Skeletal muscle cell (primary cell): ENCODE measurements around the gene RSAD2.

Source experiments
- DNase-seq: peaks from one replicate; pipeline ENCODE4 v3.0.0-alpha.2; 2010; ENCODE audit warnings: low read depth
- H3K4me3 ChIP-seq: 2 replicates; pipeline ENCODE4 v1.5.1; 2011; ENCODE audit warnings: low read depth, mild to moderate bottlenecking, control low read depth, low read length, moderate library complexity

RSAD2 gene

GRCh38 chr2:6863792-6864191 lies 13.8 kb upstream of the RSAD2 start:
- no peak for DNase-seq
- H3K4me3 ChIP-seq, result no peak overlapping the region

GRCh38 chr2:6864231-6864754 lies 13.3 kb upstream of the RSAD2 start:
- no peak for DNase-seq
- H3K4me3 ChIP-seq, result no peak overlapping the region

DNA sequence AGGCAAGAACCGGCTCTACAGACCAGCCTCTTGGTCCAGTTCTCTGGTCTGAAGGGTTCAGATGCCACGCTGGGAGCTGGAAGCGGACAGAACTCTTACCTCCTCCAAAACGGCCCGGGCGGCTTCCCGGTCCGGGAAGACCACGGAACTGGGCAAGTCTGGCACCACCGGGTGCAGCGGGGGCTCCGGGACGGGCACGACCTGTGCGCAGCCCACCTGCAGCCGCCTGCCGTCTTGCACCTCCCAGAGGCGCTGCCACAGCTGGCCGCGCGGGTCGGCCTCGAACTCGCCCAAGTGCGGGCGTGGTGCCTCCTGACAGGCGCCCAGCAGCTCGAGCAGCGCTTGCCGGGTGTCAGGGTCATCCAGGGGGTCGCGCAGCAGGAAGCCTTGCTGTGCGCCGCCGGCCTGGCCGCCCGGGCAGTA lies 12.6 kb upstream of the RSAD2 start:
- peak overlapping the region; percentile 62 for H3K4me3 ChIP-seq
- DNase-seq, result no peak

- no peak for DNase-seq
- peak within 1 kb of the TSS; percentile 62 for H3K4me3 ChIP-seq
These were observed 12.0 kb upstream of the RSAD2 start, which contains the start of gene CMPK2 for GRCh38 chr2:6865346-6866274. TSS of gene CMPK2 (minus strand) at chr2:6865907. CDS start at chr2:6865696, 211 bp downstream.

DNA sequence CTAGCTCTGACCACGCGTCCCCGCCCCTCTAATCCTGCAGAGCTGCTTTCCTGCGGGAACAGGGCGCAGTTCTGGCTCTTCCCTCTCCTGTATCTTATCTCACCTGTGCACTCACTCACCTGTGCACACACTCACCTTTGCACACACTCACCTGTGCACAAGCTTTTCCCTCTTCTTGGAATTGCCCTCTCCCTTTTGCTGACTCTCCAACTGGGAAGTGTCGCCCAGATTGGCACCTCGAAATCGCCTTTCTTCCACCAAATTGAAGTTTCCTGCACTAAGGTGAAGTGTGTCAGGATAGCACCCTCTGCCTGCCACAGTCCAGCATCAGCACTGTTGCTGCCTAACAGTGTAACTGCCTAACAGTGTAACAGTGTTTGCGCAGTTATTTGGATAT lies 11.3 kb upstream of the RSAD2 start:
- peak overlapping the region; percentile 62 for H3K4me3 ChIP-seq
- DNase-seq, result no peak

GRCh38 chr2:6866982-6867381 lies 10.6 kb upstream of the RSAD2 start:
- DNase-seq, result no peak
- no peak overlapping the region for H3K4me3 ChIP-seq

DNA sequence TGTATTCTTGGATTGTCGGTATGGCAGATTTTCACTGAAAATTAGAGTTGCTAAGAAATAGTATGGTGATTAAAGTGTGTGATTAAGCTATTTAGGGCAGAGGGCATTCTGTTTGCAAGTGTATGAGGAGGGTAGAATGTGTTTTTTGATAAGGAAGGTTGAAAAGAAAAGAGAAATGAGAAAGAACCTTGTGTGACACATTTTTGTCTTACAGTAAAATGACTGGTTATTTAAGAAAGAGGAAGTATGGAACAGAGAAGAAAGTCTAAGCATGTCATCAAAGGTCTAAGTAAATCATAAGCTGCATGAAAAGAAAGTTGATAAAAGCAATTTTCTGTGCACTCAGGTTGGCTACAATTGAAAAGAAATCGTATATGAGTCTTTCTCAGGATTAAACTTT lies 5.2 kb upstream of the RSAD2 start:
- H3K4me3 ChIP-seq, result no peak overlapping the region
- DNase-seq, result no peak

DNA sequence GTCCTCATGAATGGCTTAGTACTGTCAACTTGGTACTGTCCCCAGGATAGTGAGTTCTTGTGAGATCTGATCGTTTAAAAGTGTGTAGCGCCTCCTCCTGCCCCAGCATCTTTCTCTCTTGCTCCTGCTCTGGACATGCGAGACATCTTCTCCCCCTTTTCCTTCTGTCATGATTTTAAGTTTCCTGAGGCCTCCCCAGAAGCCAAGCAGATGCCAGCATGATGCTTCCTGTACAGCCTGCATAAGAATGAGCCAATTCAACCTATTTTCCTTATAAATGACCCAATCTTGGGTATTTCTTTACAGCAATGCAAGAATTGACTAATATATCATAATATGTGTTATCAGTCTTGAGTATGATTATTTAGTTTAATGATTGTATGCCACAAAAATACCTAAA lies 3.5 kb upstream of the RSAD2 start:
- no peak for DNase-seq

DNA sequence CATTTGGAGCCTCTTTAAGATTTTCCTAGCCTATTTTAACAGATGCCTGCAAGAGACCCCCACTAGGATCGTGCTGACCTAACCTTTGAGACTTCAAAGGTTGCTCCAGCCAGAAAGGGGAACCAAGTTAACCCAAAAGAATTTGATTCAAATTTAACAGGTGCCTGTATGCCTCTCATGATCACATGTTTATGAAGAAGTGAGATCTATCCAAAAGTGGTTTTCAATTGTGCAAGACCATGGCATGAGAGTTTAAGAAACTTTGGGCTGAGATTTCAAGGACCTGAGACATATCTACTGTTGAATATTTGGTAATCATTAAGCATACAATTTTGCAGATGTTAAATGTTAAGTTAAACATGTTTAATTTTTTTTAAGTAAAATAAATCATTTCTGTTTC lies 1.3 kb upstream of the RSAD2 start:
- no peak overlapping the region for H3K4me3 ChIP-seq
- DNase-seq, result no peak

More for the DNA sequence above, 3.5 kb upstream of the RSAD2 start:
- H3K4me3 ChIP-seq, result no peak overlapping the region

- no peak for DNase-seq
- H3K4me3 ChIP-seq, result no peak overlapping the region
These were observed 972 bp downstream of the RSAD2 start for GRCh38 chr2:6878549-6878948.

- DNase-seq, result no peak
These were observed 1.4 kb downstream of the RSAD2 start for GRCh38 chr2:6879011-6879410.

DNA sequence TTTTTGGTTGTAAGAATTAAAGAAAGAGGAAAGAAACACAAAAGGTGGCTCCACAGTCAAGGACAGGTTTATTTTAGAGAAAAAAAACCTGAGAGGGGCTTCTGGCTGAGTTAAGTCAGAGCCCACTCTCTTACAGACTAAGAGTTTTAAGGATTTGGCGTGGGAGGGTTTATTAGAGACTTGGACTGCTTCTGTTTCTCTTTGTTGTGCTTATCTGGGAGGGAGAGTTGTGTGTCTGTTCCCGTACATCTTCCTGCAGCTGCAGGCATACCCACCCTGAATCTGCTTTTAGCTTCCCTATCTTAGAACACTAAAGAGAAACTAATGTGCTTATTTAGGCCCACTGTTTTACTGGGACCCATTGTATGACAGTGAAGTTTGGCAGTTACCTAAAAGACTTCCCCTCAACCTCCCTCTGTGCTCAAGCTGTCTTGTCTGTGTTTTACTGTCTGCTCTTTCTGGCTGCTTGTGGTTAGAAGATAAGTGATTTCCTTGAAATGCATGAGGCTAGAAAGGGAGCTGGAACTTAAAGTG lies 2.7 kb downstream of the RSAD2 start:
- DNase-seq, result no peak
- H3K4me3 ChIP-seq, result no peak overlapping the region

More at GRCh38 chr2:6879011-6879410, 1.4 kb downstream of the RSAD2 start:
- no peak overlapping the region for H3K4me3 ChIP-seq

DNA sequence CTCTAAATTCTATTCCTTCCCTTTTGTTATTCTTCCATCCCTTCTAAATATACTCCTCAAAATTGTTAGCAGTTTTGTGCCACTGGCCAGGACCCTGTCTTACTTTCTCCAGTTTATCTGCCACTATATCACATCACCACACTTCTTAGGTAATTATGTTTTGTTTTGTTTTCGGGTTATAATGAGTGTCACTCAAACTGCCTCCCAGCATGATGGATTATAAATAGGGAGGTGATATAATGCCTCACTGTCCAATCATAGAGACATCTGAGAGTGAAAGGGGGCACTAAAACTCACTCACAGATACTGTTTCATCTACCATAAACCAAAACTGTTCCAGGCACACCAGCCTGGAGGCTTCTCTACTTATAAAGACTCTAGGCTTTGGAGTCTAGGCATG lies 3.5 kb downstream of the RSAD2 start:
- no peak for DNase-seq
- H3K4me3 ChIP-seq, result no peak overlapping the region

DNA sequence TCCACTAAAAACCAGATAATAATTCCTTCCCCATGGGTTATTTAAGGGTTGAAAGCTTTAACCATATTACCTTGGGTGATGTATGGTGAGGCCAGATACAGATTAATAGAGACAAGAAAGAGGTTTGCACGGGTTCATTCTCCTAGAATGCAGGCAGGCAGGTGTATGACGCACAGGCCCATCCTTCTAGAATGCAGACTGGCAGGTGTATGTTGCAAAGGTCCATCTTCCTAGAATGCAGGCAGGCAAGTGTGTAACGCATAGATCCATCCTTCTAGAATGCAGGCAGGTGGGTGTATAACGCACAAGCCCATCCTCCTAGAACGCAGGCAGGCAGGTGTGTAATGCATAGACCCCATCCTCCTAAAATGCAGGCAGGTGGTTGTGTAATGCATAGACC lies 3.9 kb downstream of the RSAD2 start:
- no peak for DNase-seq
- no peak overlapping the region for H3K4me3 ChIP-seq

DNA sequence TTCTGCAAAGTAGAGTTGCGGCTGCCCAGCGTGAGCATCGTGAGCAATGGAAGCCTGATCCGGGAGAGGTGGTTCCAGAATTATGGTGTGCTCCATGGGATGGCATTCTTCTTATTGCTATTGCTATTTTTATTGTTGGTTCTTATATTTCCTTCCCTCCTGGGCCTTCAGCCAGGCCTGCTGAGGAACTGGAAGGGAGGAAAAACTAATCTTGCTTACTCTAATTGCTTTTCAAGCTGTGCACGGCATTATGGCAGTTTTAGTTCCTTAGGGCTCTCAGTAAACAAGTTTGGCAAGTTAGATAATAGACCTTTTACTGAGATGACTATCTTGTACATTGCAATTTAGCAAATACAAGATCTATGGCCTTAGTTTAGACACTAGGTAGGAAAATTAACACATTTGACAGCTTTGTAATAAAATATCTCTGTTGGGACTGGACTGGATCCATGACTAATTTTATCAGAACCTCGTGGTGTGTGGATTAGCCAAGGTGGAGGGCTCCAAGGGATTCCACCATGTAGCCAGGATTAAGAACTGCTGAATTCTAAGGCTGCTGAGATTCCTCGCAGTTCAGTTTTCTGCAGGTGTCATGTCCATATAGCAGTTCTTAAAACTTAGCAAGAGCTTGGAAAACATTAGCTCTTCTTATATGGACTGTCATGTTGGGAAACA lies 6.0 kb downstream of the RSAD2 start:
- no peak for DNase-seq
- no peak overlapping the region for H3K4me3 ChIP-seq

DNA sequence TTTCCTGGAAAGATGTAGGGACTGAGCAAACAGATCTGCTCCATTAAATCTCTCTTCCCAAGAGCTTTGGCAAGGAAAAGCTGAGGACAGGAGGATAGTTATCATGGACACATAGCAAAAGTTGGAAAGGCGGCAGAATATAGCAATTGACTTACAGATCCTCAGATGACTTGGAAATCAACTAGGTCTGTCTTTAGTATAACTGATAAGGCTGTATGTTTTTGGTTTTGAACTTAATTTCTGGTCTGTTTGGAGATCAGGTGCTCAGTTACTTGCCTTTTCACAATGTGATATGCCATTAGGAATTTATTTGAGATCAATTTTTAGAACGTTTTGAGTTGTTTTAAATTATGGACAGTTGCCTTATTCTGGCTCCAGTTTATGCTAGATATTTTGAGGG lies 8.0 kb downstream of the RSAD2 start:
- no peak overlapping the region for H3K4me3 ChIP-seq
- DNase-seq, result no peak

- H3K4me3 ChIP-seq, result no peak overlapping the region
- no peak for DNase-seq
These were observed 8.4 kb downstream of the RSAD2 start for GRCh38 chr2:6885968-6886367.

GRCh38 chr2:6887751-6888192 lies 10.2 kb downstream of the RSAD2 start:
- no peak overlapping the region for H3K4me3 ChIP-seq
- DNase-seq, result no peak

GRCh38 chr2:6888724-6889123 lies 11.1 kb downstream of the RSAD2 start:
- no peak for DNase-seq
- H3K4me3 ChIP-seq, result no peak overlapping the region

DNA sequence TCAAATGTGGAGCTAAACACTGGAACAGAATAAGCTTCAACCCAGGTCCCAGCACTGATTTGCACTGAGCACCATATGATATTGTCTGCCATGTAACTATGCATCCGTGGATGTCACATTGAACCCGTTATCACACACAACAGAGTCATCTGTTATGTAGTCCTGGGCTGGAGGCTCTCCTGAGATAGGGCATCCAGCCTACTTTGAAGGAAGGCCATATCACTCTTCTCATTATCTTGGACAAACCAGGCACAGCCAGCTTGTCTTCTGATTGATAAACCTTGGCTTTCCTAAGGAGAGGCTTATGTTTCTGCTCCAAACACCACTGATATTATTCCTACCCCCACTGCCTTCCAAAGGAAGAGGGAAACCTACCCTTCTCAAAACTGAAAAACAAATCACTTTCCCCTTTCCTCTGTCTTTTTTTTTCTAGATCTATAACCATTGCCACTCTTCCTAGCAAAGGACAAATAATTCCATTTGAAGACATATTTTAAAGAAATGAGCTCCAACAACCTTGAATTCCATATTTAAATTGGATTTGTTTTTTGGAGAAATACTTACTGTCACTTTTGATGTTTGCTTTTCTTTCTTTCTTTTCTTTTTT lies 16.4 kb downstream of the RSAD2 start:
- no peak for DNase-seq
- H3K4me3 ChIP-seq, result no peak overlapping the region
